ENCODE measurements around the gene L3MBTL4.

L3MBTL4 gene

GRCh38 chr18:5993938-5994337 lies 420.8 kb downstream of the L3MBTL4 start:
- POLR2A ChIA-PET = no interaction called here
- no peak for DNase-seq (ENCODE audit: extremely low spot score)
- TF ChIP-seq CTCF (IDR thresholded peaks at IDR 0.05; ENCODE audit: control extremely low read depth, extremely low read depth, low read depth, missing control alignments) = no peak
- CTCF ChIA-PET = no interaction called here

GRCh38 chr18:5992381-5992780 lies 422.3 kb downstream of the L3MBTL4 start:
- POLR2A ChIA-PET = no interaction called here
- DNase-seq (ENCODE audit: extremely low spot score) = no peak
- TF ChIP-seq CTCF (IDR thresholded peaks at IDR 0.05; ENCODE audit: control extremely low read depth, extremely low read depth, low read depth, missing control alignments) = no peak
- CTCF ChIA-PET = interaction anchor here (0.8 kb wide), 1 partner anchor 37 kb away, joined by 3 read pairs; no protein-coding TSS in a partner anchor

- POLR2A ChIA-PET = no interaction called here
These were observed 427.5 kb downstream of the L3MBTL4 start for GRCh38 chr18:5987249-5987648.

GRCh38 chr18:5986257-5986931 lies 428.3 kb downstream of the L3MBTL4 start:
- CTCF ChIA-PET = interaction anchor here (2.0 to 2.9 kb wide), 2 partner anchors 10 to 18 kb away, joined by 5 to 14 read pairs; no protein-coding TSS in a partner anchor
- POLR2A ChIA-PET = no interaction called here

More at GRCh38 chr18:5987249-5987648, 427.5 kb downstream of the L3MBTL4 start:
- TF ChIP-seq CTCF (IDR thresholded peaks at IDR 0.05; ENCODE audit: control extremely low read depth, extremely low read depth, low read depth, missing control alignments) = no peak
- no peak for DNase-seq (ENCODE audit: extremely low spot score)
- CTCF ChIA-PET = interaction anchor here (1.3 to 2.9 kb wide), 4 partner anchors 9 to 97 kb away, joined by 3 to 14 read pairs (median 4); no protein-coding TSS in a partner anchor

GRCh38 chr18:5984245-5984644 lies 430.5 kb downstream of the L3MBTL4 start:
- ChIA-PET CTCF (interaction anchor here (1.8 kb wide), 1 partner anchor 10 kb away, joined by 4 read pairs; no protein-coding TSS in a partner anchor), POLR2A (no interaction called here)
- no peak for TF ChIP-seq CTCF (IDR thresholded peaks at IDR 0.05; ENCODE audit: control extremely low read depth, extremely low read depth, low read depth, missing control alignments)
- DNase-seq (ENCODE audit: extremely low spot score) = no peak

More at GRCh38 chr18:5986257-5986931, 428.3 kb downstream of the L3MBTL4 start:
- no peak for TF ChIP-seq CTCF (IDR thresholded peaks at IDR 0.05; ENCODE audit: control extremely low read depth, extremely low read depth, low read depth, missing control alignments)
- no peak for DNase-seq (ENCODE audit: extremely low spot score)

- ChIA-PET POLR2A (no interaction called here), CTCF (no interaction called here)
- DNase-seq (ENCODE audit: extremely low spot score) = no peak
- no peak for TF ChIP-seq CTCF (IDR thresholded peaks at IDR 0.05; ENCODE audit: control extremely low read depth, extremely low read depth, low read depth, missing control alignments)
These were observed 431.2 kb downstream of the L3MBTL4 start for GRCh38 chr18:5983488-5983887.
